ENCODE results near the gene ANKRD11.

DNA sequence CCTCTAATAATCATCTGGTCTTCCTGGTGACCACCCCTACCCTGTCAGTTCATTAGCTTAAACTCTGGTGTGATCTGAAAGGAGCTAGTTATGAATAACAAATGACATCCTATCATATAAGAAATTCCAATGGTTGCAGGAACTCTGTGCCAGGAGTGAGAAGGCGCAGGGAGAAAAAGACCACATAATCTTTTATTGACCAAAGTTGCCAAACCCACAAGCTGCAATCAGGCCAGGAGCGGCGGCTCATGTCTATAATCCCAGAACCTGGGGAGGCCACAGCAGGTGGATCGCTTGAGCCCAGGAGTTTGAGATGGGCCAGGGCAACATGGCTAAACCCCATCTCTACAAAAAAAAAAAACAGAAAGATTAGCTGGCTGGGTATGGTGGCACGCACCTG, 23.4 kb downstream of the ANKRD11 start:
- TF ChIP-seq, protein P1, sequence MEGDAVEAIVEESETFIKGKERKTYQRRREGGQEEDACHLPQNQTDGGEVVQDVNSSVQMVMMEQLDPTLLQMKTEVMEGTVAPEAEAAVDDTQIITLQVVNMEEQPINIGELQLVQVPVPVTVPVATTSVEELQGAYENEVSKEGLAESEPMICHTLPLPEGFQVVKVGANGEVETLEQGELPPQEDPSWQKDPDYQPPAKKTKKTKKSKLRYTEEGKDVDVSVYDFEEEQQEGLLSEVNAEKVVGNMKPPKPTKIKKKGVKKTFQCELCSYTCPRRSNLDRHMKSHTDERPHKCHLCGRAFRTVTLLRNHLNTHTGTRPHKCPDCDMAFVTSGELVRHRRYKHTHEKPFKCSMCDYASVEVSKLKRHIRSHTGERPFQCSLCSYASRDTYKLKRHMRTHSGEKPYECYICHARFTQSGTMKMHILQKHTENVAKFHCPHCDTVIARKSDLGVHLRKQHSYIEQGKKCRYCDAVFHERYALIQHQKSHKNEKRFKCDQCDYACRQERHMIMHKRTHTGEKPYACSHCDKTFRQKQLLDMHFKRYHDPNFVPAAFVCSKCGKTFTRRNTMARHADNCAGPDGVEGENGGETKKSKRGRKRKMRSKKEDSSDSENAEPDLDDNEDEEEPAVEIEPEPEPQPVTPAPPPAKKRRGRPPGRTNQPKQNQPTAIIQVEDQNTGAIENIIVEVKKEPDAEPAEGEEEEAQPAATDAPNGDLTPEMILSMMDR (IDR thresholded peaks at IDR 0.05): no peak
- no peak for TF ChIP-seq SIN3A (IDR thresholded peaks at IDR 0.05; ENCODE audit: borderline replicate concordance, insufficient read depth, low read depth, low read length)
- TF ChIP-seq, protein P2, sequence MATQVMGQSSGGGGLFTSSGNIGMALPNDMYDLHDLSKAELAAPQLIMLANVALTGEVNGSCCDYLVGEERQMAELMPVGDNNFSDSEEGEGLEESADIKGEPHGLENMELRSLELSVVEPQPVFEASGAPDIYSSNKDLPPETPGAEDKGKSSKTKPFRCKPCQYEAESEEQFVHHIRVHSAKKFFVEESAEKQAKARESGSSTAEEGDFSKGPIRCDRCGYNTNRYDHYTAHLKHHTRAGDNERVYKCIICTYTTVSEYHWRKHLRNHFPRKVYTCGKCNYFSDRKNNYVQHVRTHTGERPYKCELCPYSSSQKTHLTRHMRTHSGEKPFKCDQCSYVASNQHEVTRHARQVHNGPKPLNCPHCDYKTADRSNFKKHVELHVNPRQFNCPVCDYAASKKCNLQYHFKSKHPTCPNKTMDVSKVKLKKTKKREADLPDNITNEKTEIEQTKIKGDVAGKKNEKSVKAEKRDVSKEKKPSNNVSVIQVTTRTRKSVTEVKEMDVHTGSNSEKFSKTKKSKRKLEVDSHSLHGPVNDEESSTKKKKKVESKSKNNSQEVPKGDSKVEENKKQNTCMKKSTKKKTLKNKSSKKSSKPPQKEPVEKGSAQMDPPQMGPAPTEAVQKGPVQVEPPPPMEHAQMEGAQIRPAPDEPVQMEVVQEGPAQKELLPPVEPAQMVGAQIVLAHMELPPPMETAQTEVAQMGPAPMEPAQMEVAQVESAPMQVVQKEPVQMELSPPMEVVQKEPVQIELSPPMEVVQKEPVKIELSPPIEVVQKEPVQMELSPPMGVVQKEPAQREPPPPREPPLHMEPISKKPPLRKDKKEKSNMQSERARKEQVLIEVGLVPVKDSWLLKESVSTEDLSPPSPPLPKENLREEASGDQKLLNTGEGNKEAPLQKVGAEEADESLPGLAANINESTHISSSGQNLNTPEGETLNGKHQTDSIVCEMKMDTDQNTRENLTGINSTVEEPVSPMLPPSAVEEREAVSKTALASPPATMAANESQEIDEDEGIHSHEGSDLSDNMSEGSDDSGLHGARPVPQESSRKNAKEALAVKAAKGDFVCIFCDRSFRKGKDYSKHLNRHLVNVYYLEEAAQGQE (IDR thresholded peaks at IDR 0.05; ENCODE audit: insufficient read depth in 1 of 2, low read depth in 2 of 2, low read length in 1 of 2): no peak
- TF ChIP-seq POLR2AphosphoS5 (IDR thresholded peaks at IDR 0.05; ENCODE audit: low read depth, low read length): no peak

Measured in Panc1 (cell line).